Uterus (tissue), 2 donors: ENCODE measurements around the gene GARNL3.

Experiments used
- CTCF ChIP-seq, 4 experiments: fragments of 200-600 bp in 2 of 4; fragments of 450-650 bp in 2 of 4; sonication (generic) in 2 of 4; IDR thresholded peaks; one replicate each; pipeline ENCODE4 v1.5.1; 2016 to 2019; ENCODE audit warnings: antibody characterized with exemption in 4 of 4, mild to moderate bottlenecking in 2 of 4, moderate library complexity in 1 of 4
- POLR2A ChIP-seq, 2 donors: fragments of 450-650 bp; IDR thresholded peaks; one replicate each; pipeline ENCODE4 v1.6.1; 2016; ENCODE audit warnings: antibody characterized with exemption in 2 of 2, mild to moderate bottlenecking in 1 of 2, moderate library complexity in 1 of 2

- TF ChIP-seq CTCF (IDR thresholded peaks at IDR 0.05) (no peak), POLR2A (IDR thresholded peaks at IDR 0.05) (no peak)
These were observed 165.8 kb downstream of the GARNL3 start for GRCh38 chr9:127430415-127430814.
